GM12891 (cell line): ENCODE measurements around the gene LRMDA.
"Not testable (repeated sequence)": the region's sequence is repeated elsewhere in the genome, so short reads cannot be mapped to it uniquely, and the experiment has no call there.

Source experiments
- DNase-seq: peaks from one replicate; pipeline ENCODE4 v3.0.0; 2011; ENCODE audit warnings: low spot score; ENCODE audit not compliant: insufficient read length
- FAIRE-seq: peaks from 2 replicates; lab custom pipeline; 2011; peaks lifted over from hg19 to GRCh38; lab: Jason Lieb, UNC
- PAX5 ChIP-seq: IDR thresholded peaks from 2 replicates; pipeline ENCODE4 v1.6.1; 2011; ENCODE audit warnings: low read length, moderate library complexity, mild to moderate bottlenecking; ENCODE audit not compliant: insufficient read depth, severe bottlenecking
- POLR2A ChIP-seq: IDR thresholded peaks from 2 replicates; pipeline ENCODE4 v1.6.1; 2011; ENCODE audit warnings: low read depth, low read length, control low read depth
- POLR2AphosphoS5 ChIP-seq: IDR thresholded peaks from 2 replicates; pipeline ENCODE4 v1.6.1; 2011; ENCODE audit warnings: low read depth, low read length, control low read depth
- POU2F2 ChIP-seq: IDR thresholded peaks from 2 replicates; pipeline ENCODE4 v1.6.1; 2011; ENCODE audit warnings: low read depth, mild to moderate bottlenecking, control low read depth, low read length, moderate library complexity
- SPI1 ChIP-seq: IDR thresholded peaks from 2 replicates; pipeline ENCODE4 v1.6.1; 2011; ENCODE audit warnings: low read depth, low read length, control low read depth
- TAF1 ChIP-seq: IDR thresholded peaks from 2 replicates; pipeline ENCODE4 v1.6.1; 2011; ENCODE audit warnings: low read depth, low read length, control low read depth

The LRMDA gene

DNA sequence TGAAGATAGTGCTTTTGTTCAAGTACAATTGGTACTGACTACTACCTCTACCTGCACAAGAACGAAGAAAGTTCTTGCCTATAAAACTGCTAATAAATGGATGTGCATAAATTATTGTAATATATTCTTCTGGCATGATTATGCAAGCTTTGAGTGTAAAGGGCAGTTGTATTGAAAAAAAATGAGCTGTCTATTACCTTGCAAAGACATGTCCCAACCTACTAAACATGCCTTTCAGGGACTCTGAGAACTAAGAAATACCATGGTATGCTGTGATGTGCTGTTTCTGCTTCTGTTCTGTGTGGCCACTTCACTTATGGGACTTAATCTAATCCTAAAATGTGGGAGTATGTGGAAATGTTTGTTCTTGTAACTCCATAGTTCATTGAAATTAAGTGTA lies 1083.4 kb downstream of the LRMDA start:
- TF ChIP-seq SPI1 (no peak), PAX5 (no peak), POU2F2 (no peak), POLR2AphosphoS5 (no peak), POLR2A (no peak), TAF1 (no peak)
- DNase-seq, result no peak
- no peak for FAIRE-seq

- no peak for FAIRE-seq
- DNase-seq, result no peak
- TF ChIP-seq POU2F2 (no peak), POLR2AphosphoS5 (no peak), SPI1 (no peak), PAX5 (no peak), TAF1 (no peak), POLR2A (no peak)
Observed at GRCh38 chr10:76522547-76522946, 1091.1 kb downstream of the LRMDA start.

GRCh38 chr10:76523246-76523645 lies 1091.8 kb downstream of the LRMDA start:
- FAIRE-seq, result no peak
- DNase-seq, result no peak
- TF ChIP-seq POLR2AphosphoS5, result no peak
- TF ChIP-seq TAF1, result no peak
- TF ChIP-seq SPI1, result no peak
- TF ChIP-seq PAX5, result no peak
- no peak for TF ChIP-seq POU2F2
- no peak for TF ChIP-seq POLR2A

- FAIRE-seq (no peak), DNase-seq (no peak)
- TF ChIP-seq POLR2AphosphoS5 (no peak), POU2F2 (no peak), POLR2A (no peak), TAF1 (no peak), SPI1 (no peak), PAX5 (no peak)
Observed at GRCh38 chr10:76523791-76524351, 1092.4 kb downstream of the LRMDA start.

- not testable (repeated sequence) for DNase-seq, FAIRE-seq
Observed at GRCh38 chr10:76526833-76527232, 1095.4 kb downstream of the LRMDA start.

DNA sequence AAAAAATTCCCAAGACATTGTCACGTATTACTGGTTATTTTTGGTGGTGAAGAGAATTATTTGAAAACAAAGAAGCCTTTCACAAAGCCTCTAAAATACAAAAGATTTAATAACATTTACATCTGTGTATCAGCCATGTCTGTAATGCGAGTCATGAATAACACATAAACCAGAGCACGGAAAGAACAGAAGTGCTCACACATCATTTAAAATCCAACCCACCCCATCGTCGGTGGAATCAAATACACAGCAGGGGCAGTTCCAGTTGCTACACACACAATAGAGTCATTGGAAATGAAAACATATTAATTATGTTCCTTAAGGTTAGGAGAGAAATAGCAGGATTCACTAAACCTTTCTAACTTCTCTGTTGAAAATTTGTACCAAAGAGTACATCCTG lies 1108.9 kb downstream of the LRMDA start:
- no peak for TF ChIP-seq POLR2AphosphoS5
- TF ChIP-seq POU2F2, result no peak
- TF ChIP-seq SPI1, result no peak
- no peak for TF ChIP-seq PAX5
- TF ChIP-seq TAF1, result no peak
- TF ChIP-seq POLR2A, result no peak
- FAIRE-seq, result no peak
- no peak for DNase-seq

- TF ChIP-seq POU2F2 (no peak), POLR2AphosphoS5 (no peak), TAF1 (no peak), POLR2A (no peak), SPI1 (no peak), PAX5 (no peak)
- DNase-seq (no peak), FAIRE-seq (no peak)
Observed at GRCh38 chr10:76540786-76541185, 1109.4 kb downstream of the LRMDA start.

- TF ChIP-seq SPI1 (no peak), TAF1 (no peak), PAX5 (no peak), POLR2A (no peak), POLR2AphosphoS5 (no peak), POU2F2 (no peak)
- FAIRE-seq, result no peak
- no peak for DNase-seq
Observed at GRCh38 chr10:76541852-76542251, 1110.4 kb downstream of the LRMDA start.

- FAIRE-seq (no peak), DNase-seq (no peak)
- TF ChIP-seq TAF1, result no peak
- TF ChIP-seq PAX5, result no peak
- TF ChIP-seq POU2F2, result no peak
- no peak for TF ChIP-seq POLR2A
- no peak for TF ChIP-seq SPI1
- no peak for TF ChIP-seq POLR2AphosphoS5
Observed at GRCh38 chr10:76542307-76542930, 1111.0 kb downstream of the LRMDA start.

- TF ChIP-seq POLR2AphosphoS5, result no peak
- TF ChIP-seq POLR2A, result no peak
- no peak for TF ChIP-seq POU2F2
- no peak for TF ChIP-seq PAX5
- TF ChIP-seq SPI1, result no peak
- TF ChIP-seq TAF1, result no peak
- DNase-seq, result no peak
- no peak for FAIRE-seq
Observed at GRCh38 chr10:76543655-76544054, 1112.2 kb downstream of the LRMDA start.
